Measurements from ENCODE around the gene MRPL4. TPM values are rescaled to one million over a fixed set of nuclear protein-coding genes. Genes with fewer than 3 reads are reported as not detected.

The MRPL4 gene
- total and polyA plus RNA-seq, 4 donors, result 22.7 to 38.2 (median 26.4) TPM

DNA sequence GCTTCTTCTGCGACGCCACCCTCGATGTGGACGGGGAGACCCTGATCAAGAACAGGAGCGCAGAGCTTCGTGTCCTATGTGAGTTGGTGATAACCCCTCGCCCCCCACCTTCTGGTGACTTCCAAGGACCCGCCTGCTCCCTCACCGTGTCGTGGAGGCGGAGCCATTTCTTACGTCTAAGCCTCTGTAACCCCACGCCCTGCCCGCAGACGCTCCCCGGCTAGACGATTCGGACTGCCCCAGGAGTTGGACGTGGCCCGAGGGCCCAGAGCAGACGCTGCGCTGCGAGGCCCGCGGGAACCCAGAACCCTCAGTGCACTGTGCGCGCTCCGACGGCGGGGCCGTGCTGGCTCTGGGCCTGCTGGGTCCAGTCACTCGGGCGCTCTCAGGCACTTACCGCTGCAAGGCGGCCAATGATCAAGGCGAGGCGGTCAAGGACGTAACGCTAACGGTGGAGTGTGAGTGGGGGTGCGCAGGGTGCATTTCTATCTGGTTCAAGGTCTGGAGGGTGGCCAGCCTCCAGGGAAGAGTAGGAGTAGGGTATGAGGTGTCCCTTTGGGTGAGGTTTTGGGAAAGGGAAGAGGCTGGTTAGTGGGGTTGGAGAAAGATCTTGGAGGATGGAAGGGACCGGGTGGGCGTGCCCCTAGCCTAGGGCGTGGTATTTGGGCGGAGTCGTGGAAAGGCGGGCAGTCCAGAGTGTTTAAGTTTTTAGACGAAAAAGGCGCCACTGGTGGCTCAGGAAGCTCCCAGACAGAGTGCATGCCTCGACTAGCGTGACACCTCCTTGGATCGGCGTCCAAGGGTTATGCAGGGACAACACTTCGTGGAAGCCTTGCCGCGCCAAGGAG is 41.0 kb downstream of the MRPL4 start:
- Histone ChIP-seq H3K27me3 (ENCODE audit: control insufficient read depth in 1 of 2, insufficient read depth in 2 of 2, low read length in 1 of 2) (no peaks in the 10 kb centered on the region), H3K27ac (ENCODE audit: low read depth in 1 of 2, low read length in 2 of 2) (no peak overlapping the region), H3K9me3 (ENCODE audit: control insufficient read depth, low read length) (no peaks in the 10 kb centered on the region), H3K36me3 (ENCODE audit: control insufficient read depth in 1 of 2, insufficient read depth in 2 of 2, low read length in 1 of 2) (no peaks in the 10 kb centered on the region), H3K4me3 (ENCODE audit: low read length in 2 of 2) (no peak overlapping the region), H3K4me1 (ENCODE audit: control insufficient read depth in 1 of 2, insufficient read depth in 2 of 2, low read length in 2 of 2) (no peaks in the 10 kb centered on the region)
- ATAC-seq (ENCODE audit: low FRiP score), result no peak
- intact Hi-C loops (cut with DNase I), result no loop called here
- no peak for DNase-seq
- 19 to 28% methylated on average over 56 of the region's 56 CpGs for WGBS, 2 donors

DNA sequence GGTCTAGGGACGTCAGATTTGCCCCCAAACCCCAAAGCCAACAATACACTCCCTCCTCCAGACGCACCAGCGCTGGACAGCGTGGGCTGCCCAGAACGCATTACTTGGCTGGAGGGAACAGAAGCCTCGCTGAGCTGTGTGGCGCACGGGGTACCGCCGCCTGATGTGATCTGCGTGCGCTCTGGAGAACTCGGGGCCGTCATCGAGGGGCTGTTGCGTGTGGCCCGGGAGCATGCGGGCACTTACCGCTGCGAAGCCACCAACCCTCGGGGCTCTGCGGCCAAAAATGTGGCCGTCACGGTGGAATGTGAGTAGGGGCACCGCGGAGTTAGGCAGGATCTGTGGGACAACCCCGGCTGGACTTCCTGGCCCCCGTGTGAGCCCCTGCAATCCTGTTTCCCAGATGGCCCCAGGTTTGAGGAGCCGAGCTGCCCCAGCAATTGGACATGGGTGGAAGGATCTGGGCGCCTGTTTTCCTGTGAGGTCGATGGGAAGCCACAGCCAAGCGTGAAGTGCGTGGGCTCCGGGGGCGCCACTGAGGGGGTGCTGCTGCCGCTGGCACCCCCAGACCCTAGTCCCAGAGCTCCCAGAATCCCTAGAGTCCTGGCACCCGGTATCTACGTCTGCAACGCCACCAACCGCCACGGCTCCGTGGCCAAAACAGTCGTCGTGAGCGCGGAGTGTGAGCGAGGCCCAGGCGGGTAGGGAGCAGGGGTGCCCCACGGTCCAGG is 41.8 kb downstream of the MRPL4 start:
- H3K4me1 ChIP-seq (ENCODE audit: control insufficient read depth in 1 of 2, insufficient read depth in 2 of 2, low read length in 2 of 2), result no peaks in the 10 kb centered on the region
- H3K27ac ChIP-seq (ENCODE audit: low read depth in 1 of 2, low read length in 2 of 2), result no peak overlapping the region
- ATAC-seq (ENCODE audit: low FRiP score) (no peak), DNase-seq (no peak)
- H3K9me3 ChIP-seq (ENCODE audit: control insufficient read depth, low read length), result no peaks in the 10 kb centered on the region
- intact Hi-C loops (cut with DNase I), result no loop called here
- no peak overlapping the region for H3K4me3 ChIP-seq (ENCODE audit: low read length in 2 of 2)
- 21 to 37% methylated on average over 49 of the region's 49 CpGs for WGBS, 2 donors
- H3K36me3 ChIP-seq (ENCODE audit: control insufficient read depth in 1 of 2, insufficient read depth in 2 of 2, low read length in 1 of 2), result no peaks in the 10 kb centered on the region
- H3K27me3 ChIP-seq (ENCODE audit: control insufficient read depth in 1 of 2, insufficient read depth in 2 of 2, low read length in 1 of 2), result no peaks in the 10 kb centered on the region

DNA sequence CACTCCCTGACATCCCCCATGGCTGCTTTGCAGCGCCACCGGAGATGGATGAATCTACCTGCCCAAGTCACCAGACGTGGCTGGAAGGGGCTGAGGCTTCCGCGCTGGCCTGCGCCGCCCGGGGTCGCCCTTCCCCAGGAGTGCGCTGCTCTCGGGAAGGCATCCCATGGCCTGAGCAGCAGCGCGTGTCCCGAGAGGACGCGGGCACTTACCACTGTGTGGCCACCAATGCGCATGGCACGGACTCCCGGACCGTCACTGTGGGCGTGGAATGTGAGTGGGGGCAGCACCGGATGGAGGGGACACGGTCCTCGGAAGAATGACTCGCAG is 42.3 kb downstream of the MRPL4 start:
- no peaks in the 10 kb centered on the region for H3K9me3 ChIP-seq (ENCODE audit: control insufficient read depth, low read length)
- intact Hi-C loops (cut with DNase I), result no loop called here
- H3K36me3 ChIP-seq (ENCODE audit: control insufficient read depth in 1 of 2, insufficient read depth in 2 of 2, low read length in 1 of 2), result no peaks in the 10 kb centered on the region
- H3K27ac ChIP-seq (ENCODE audit: low read depth in 1 of 2, low read length in 2 of 2), result no peak overlapping the region
- H3K4me3 ChIP-seq (ENCODE audit: low read length in 2 of 2), result no peak overlapping the region
- WGBS, 2 donors, result 21 to 28% methylated on average over 25 of the region's 25 CpGs
- ATAC-seq (ENCODE audit: low FRiP score) (no peak), DNase-seq (no peak)
- H3K27me3 ChIP-seq (ENCODE audit: control insufficient read depth in 1 of 2, insufficient read depth in 2 of 2, low read length in 1 of 2), result no peaks in the 10 kb centered on the region
- H3K4me1 ChIP-seq (ENCODE audit: control insufficient read depth in 1 of 2, insufficient read depth in 2 of 2, low read length in 2 of 2), result no peaks in the 10 kb centered on the region

DNA sequence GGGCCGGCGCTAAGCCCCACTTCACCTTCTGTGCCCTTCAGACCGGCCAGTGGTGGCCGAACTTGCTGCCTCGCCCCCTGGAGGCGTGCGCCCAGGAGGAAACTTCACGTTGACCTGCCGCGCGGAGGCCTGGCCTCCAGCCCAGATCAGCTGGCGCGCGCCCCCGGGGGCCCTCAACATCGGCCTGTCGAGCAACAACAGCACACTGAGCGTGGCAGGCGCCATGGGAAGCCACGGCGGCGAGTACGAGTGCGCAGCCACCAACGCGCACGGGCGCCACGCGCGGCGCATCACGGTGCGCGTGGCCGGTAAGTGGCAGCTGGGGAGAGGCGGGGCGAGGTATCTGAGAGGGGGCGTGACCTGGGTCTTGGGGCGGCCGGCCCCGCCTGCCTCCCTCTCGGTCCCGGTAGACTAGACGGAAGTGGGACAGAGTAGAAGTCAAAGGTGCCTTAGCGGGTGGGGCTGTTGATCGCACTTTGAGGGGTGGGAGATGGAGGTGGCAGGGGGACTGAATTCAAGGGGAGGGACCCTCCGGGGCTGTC is 43.4 kb downstream of the MRPL4 start:
- ATAC-seq (ENCODE audit: low FRiP score), result peak; percentile 12
- WGBS, 2 donors, result 2 to 3% methylated on average over 45 to 48 of the region's 48 CpGs
- Histone ChIP-seq H3K4me1 (ENCODE audit: control insufficient read depth in 1 of 2, insufficient read depth in 2 of 2, low read length in 2 of 2) (no peaks in the 10 kb centered on the region), H3K27me3 (ENCODE audit: control insufficient read depth in 1 of 2, insufficient read depth in 2 of 2, low read length in 1 of 2) (no peaks in the 10 kb centered on the region), H3K36me3 (ENCODE audit: control insufficient read depth in 1 of 2, insufficient read depth in 2 of 2, low read length in 1 of 2) (no peaks in the 10 kb centered on the region), H3K4me3 (ENCODE audit: low read length in 2 of 2) (no peak overlapping the region), H3K27ac (ENCODE audit: low read depth in 1 of 2, low read length in 2 of 2) (no peak overlapping the region), H3K9me3 (ENCODE audit: control insufficient read depth, low read length) (no peaks in the 10 kb centered on the region)
- intact Hi-C loops (cut with DNase I), result no loop called here
- DNase-seq, result peak in 1 of 2 donors; percentile 65

DNA sequence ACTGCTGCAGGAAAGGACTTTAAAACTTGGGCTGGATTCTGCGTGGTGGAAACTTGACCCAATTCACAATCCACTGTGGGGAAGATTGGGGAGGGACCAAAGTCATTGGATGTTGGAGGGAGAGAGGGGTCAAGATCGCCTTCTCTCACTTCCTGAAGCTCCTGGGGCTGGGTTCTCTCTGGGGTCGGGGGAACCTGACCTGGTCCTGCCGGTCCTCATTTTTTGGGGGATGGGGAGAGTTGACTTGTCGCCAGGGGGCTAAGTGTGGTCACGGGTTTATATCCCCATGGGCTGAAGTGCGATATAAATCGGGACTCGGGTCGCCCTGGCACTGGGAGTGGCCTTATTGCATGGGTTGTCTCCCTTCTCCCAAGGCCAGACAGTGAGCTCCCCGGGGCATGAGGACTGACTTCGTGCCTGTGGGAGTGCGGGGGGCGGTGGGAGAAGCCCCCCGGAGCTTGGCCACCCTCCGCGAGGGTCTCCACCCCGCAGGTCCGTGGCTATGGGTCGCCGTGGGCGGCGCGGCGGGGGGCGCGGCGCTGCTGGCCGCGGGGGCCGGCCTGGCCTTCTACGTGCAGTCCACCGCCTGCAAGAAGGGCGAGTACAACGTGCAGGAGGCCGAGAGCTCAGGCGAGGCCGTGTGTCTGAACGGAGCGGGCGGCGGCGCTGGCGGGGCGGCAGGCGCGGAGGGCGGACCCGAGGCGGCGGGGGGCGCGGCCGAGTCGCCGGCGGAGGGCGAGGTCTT is 44.0 kb downstream of the MRPL4 start:
- Histone ChIP-seq H3K4me3 (ENCODE audit: low read length in 2 of 2) (no peak overlapping the region), H3K4me1 (ENCODE audit: control insufficient read depth in 1 of 2, insufficient read depth in 2 of 2, low read length in 2 of 2) (no peaks in the 10 kb centered on the region), H3K36me3 (ENCODE audit: control insufficient read depth in 1 of 2, insufficient read depth in 2 of 2, low read length in 1 of 2) (no peaks in the 10 kb centered on the region), H3K27me3 (ENCODE audit: control insufficient read depth in 1 of 2, insufficient read depth in 2 of 2, low read length in 1 of 2) (no peaks in the 10 kb centered on the region), H3K9me3 (ENCODE audit: control insufficient read depth, low read length) (no peaks in the 10 kb centered on the region), H3K27ac (ENCODE audit: low read depth in 1 of 2, low read length in 2 of 2) (no peak overlapping the region)
- intact Hi-C loops (cut with DNase I), result no loop called here
- DNase-seq (no peak), ATAC-seq (ENCODE audit: low FRiP score) (no peak)
- WGBS, 2 donors, result 4 to 5% methylated on average over 57 to 58 of the region's 58 CpGs

DNA sequence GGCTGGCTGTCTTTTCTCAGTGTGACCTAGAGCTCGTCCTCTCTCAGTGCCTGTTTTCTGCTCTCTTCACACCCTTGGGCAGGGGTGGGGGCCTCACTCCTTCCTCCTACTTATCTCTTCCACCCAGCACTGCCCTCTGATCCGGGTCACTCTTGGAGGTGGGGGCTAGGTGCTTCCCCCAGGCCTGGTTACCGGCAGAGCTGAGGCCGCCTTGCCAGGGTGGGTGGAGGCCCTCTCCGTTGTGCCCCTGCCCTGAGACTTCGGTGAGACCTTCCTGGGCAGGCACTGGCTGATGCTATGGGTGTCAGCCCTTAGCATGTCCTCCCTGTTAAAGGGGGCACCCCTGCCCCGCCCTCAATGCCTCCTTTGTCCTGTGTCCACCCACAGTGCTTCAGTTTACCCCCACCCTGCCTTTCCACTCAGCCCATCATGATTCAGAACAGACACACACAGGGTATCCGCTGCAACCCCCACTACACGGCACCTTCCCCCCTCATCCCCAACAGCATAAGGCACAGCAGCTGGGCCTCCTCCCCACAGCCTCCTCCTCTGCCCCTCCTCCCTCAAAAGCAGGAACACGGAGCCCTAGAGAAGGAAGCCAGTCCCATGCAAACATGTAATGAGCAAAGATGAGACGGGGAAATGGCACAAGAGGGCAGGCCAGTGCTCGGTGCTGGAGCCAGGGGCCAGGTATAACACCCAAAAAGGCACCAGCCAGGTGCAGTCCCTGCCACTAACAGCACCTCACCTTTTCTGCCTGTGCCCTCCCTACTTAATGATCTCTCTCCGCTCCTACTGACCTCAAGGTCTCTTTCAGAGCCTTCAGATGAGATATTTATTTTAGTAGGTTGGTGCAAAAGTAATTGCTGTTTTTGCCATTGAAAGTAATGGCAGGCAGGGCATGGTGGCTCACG is 47.8 kb downstream of the MRPL4 start:
- Histone ChIP-seq H3K9me3 (ENCODE audit: control insufficient read depth, low read length) (no peaks in the 10 kb centered on the region), H3K27ac (ENCODE audit: low read depth in 1 of 2, low read length in 2 of 2) (no peak overlapping the region), H3K27me3 (ENCODE audit: control insufficient read depth in 1 of 2, insufficient read depth in 2 of 2, low read length in 1 of 2) (no peaks in the 10 kb centered on the region), H3K4me3 (ENCODE audit: low read length in 2 of 2) (no peak overlapping the region), H3K36me3 (ENCODE audit: control insufficient read depth in 1 of 2, insufficient read depth in 2 of 2, low read length in 1 of 2) (no peaks in the 10 kb centered on the region), H3K4me1 (ENCODE audit: control insufficient read depth in 1 of 2, insufficient read depth in 2 of 2, low read length in 2 of 2) (no peaks in the 10 kb centered on the region)
- intact Hi-C loops (cut with DNase I), result no loop called here
- 58 to 59% methylated on average over 14 of the region's 14 CpGs for WGBS, 2 donors
- ATAC-seq (ENCODE audit: low FRiP score), result peak; percentile 34
- peak in 1 of 2 donors; percentile 46 for DNase-seq

DNA sequence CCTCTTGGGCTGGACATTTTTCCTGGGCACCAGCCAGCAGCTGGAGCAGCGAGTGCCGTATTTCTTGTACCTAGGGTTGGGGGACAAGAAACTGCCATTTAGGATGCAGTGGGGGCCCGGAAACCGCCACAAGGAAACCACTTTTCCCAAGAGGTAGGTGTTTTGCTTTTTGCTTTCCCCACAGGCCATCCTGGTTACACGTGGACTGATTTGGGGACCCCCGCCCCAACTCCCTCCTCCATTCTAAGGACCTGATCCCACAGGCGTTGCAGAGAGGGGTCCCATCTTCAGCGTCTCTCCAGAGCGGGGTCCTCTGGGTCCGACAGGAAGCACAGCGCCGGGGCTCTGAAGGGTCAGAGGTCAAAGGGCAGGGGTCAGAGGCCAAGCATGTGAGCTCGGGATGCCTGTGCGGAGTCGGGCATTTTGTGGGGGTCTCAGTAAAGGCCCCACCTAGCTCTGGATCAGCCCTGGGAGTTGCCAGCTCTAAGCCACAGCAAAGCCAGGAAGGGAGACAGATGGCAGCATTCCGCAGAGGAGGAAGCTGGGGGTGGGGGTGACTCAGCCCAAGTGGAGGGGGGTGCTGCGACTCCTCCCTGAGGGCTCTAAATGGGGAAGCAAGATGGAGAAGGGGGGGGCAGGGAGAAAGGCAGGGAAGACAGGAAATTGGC is 53.3 kb downstream of the MRPL4 start:
- intact Hi-C loops (cut with DNase I), result no loop called here
- H3K27me3 ChIP-seq (ENCODE audit: control insufficient read depth in 1 of 2, insufficient read depth in 2 of 2, low read length in 1 of 2), result no peaks in the 10 kb centered on the region
- H3K36me3 ChIP-seq (ENCODE audit: control insufficient read depth in 1 of 2, insufficient read depth in 2 of 2, low read length in 1 of 2), result no peaks in the 10 kb centered on the region
- H3K4me1 ChIP-seq (ENCODE audit: control insufficient read depth in 1 of 2, insufficient read depth in 2 of 2, low read length in 2 of 2), result no peaks in the 10 kb centered on the region
- H3K27ac ChIP-seq (ENCODE audit: low read depth in 1 of 2, low read length in 2 of 2), result no peak overlapping the region
- H3K9me3 ChIP-seq (ENCODE audit: control insufficient read depth, low read length), result no peaks in the 10 kb centered on the region
- ATAC-seq (ENCODE audit: low FRiP score), result no peak
- no peak overlapping the region for H3K4me3 ChIP-seq (ENCODE audit: low read length in 2 of 2)
- 70 to 77% methylated on average over 17 of the region's 17 CpGs for WGBS, 2 donors
- peak in 1 of 2 donors; percentile 75 for DNase-seq
